Upper lobe of left lung (tissue), 4 donors: ENCODE measurements around the gene RFT1.

ENCODE experiments used
- CTCF ChIP-seq, 6 experiments: fragments of 450-650 bp in 4 of 6; fragments of 200-600 bp in 2 of 6; sonication (generic) in 2 of 6; IDR thresholded peaks; one replicate each; pipeline ENCODE4 v1.5.1; 2016 to 2019; ENCODE audit warnings: antibody characterized with exemption in 6 of 6
- EP300 ChIP-seq, 4 donors: sonication (generic); formaldehyde crosslinking; IDR thresholded peaks; one replicate each; pipeline ENCODE4 v1.5.1; 2017; ENCODE audit warnings: antibody characterized with exemption in 4 of 4, control low read depth in 2 of 4
- POLR2A ChIP-seq, 4 donors: fragments of 450-650 bp; IDR thresholded peaks; one replicate each; pipeline ENCODE4 v1.5.1; 2016 to 2017; ENCODE audit warnings: antibody characterized with exemption in 4 of 4, mild to moderate bottlenecking in 2 of 4
- POLR2AphosphoS5 ChIP-seq, 2 donors: sonication (generic); formaldehyde crosslinking; IDR thresholded peaks; one replicate each; pipeline ENCODE4 v1.5.1; 2017; ENCODE audit warnings: antibody characterized with exemption in 2 of 2

- TF ChIP-seq POLR2A (IDR thresholded peaks at IDR 0.05): no peak
- TF ChIP-seq CTCF (IDR thresholded peaks at IDR 0.05): no peak
- TF ChIP-seq EP300 (IDR thresholded peaks at IDR 0.05): no peak
- no peak for TF ChIP-seq POLR2AphosphoS5 (IDR thresholded peaks at IDR 0.05)
Measured at GRCh38 chr3:53043738-53044137, 86.5 kb downstream of the RFT1 start.
